HCT116 (cell line): ENCODE measurements around the gene TEX19. TPM values are rescaled to one million over a fixed set of nuclear protein-coding genes. Genes with fewer than 3 reads are reported as not detected.
A peak's percentile ranks its signal among the peaks of the same experiment; 100 is the strongest.

Experiments
- ATAC-seq: fragments of 200-7000 bp; cut with Tn5 transposase; 2 replicates; pipeline ENCODE4 v1.9.1; 2020; ENCODE audit warnings: mild to moderate bottlenecking, moderate library complexity
- BruUV-seq: library from RNA; stranded (reverse); fragments of 400-500 nt; replicated peaks from 2 replicates; lab custom pipeline; 2021; lab: Mats Ljungman, UMichigan
- CTCF ChIA-PET: fragments of 300-600 bp; sonication (Branson Sonifier 250); formaldehyde crosslinking; loops from one replicate; lab custom pipeline; 2021; ENCODE audit warnings: antibody characterized with exemption; lab: Charles Lee
- POLR2A ChIA-PET: fragments of 300-600, 350-600 bp; sonication (Branson Sonifier 250); formaldehyde crosslinking; loops from one replicate; lab custom pipeline; 2021; ENCODE audit warnings: antibody characterized with exemption; lab: Charles Lee
- RAD21 ChIA-PET, 2 experiments: fragments of 300-600 bp; sonication (Branson Sonifier 250); formaldehyde crosslinking; loops; one replicate each; lab custom pipeline; 2023; ENCODE audit warnings: low total read pairs in 2 of 2; ENCODE audit not compliant: uncharacterized antibody in 2 of 2, unreplicated experiment in 2 of 2, low non-redundant PET in 1 of 2; lab: Charles Lee
- DNase-seq: peaks from one replicate; pipeline ENCODE4 v3.0.0-alpha.2; 2010; ENCODE audit warnings: low read depth, low spot score
- H2AFZ ChIP-seq: fragments of 200-600 bp; shearing (Covaris generic), sonication (generic); 2 replicates; pipeline ENCODE4 v1.6.1; 2017; ENCODE audit warnings: low read depth, mixed run types, mixed read lengths, antibody characterized with exemption, low read length; ENCODE audit not compliant: poor library complexity, severe bottlenecking
- H3K27ac ChIP-seq: 2 replicates; pipeline ENCODE4 v1.5.1; 2012; ENCODE audit warnings: low read depth, low read length
- H3K27me3 ChIP-seq: fragments of 200-600 bp; sonication (generic); 2 replicates; pipeline ENCODE4 v1.6.1; 2016; ENCODE audit warnings: mixed run types, low read length, mixed read lengths; ENCODE audit not compliant: insufficient read depth
- H3K36me3 ChIP-seq, 2 experiments: fragments of 200-500 bp in 1 of 2; fragments of 200-600 bp in 1 of 2; sonication (Bioruptor generic) in 1 of 2; sonication (generic) in 1 of 2; 2 replicates each; pipeline versions ENCODE4 v1.5.1 to v1.6.1; 2014 to 2016; ENCODE audit warnings: low read length in 2 of 2, inconsistent platforms in 1 of 2, mixed read lengths in 1 of 2, mixed run types in 1 of 2; ENCODE audit not compliant: insufficient read depth in 2 of 2, control insufficient read depth in 1 of 2
- H3K4me1 ChIP-seq, 2 experiments: fragments of 200-600 bp in 1 of 2; sonication (generic) in 1 of 2; 2 replicates each; pipeline versions ENCODE4 v1.5.1 to v1.6.1; 2012 to 2017; ENCODE audit warnings: low read length in 2 of 2, inconsistent platforms in 1 of 2, mild to moderate bottlenecking in 1 of 2, mixed read lengths in 1 of 2, mixed run types in 1 of 2, moderate library complexity in 1 of 2; ENCODE audit not compliant: insufficient read depth in 2 of 2, control insufficient read depth in 1 of 2
- H3K4me2 ChIP-seq: fragments of 200-600 bp; sonication (generic); 2 replicates; pipeline ENCODE4 v1.6.1; 2017; ENCODE audit warnings: mixed run types, low read length, mixed read lengths
- H3K4me3 ChIP-seq, 2 experiments: fragments of 200-600 bp in 1 of 2; sonication (generic) in 1 of 2; replicated peaks in 1 of 2; 2 replicates each; pipeline ENCODE4 v1.5.1; 2011 to 2016; ENCODE audit warnings: low read length in 2 of 2, control low read depth in 1 of 2, low read depth in 1 of 2, mild to moderate bottlenecking in 1 of 2, mixed read lengths in 1 of 2, mixed run types in 1 of 2
- H3K79me2 ChIP-seq: fragments of 200-600 bp; sonication (generic); 2 replicates; pipeline ENCODE4 v1.6.1; 2017; ENCODE audit warnings: mild to moderate bottlenecking, mixed run types, low read length, moderate library complexity, mixed read lengths; ENCODE audit not compliant: insufficient read depth
- H3K9ac ChIP-seq: fragments of 200-600 bp; sonication (generic); 2 replicates; pipeline ENCODE4 v1.6.1; 2016; ENCODE audit warnings: low read length, mixed read lengths
- H3K9me2 ChIP-seq: fragments of 200-600 bp; sonication (generic), shearing (Covaris generic); 2 replicates; pipeline ENCODE4 v1.6.1; 2017; ENCODE audit warnings: mixed run types, mild to moderate bottlenecking, moderate library complexity; ENCODE audit not compliant: insufficient read depth
- H3K9me3 ChIP-seq, 2 experiments: fragments of 200-500 bp in 1 of 2; fragments of 200-600 bp in 1 of 2; sonication (Bioruptor generic) in 1 of 2; sonication (generic) in 1 of 2; 2 replicates each; pipeline ENCODE4 v1.6.1; 2014 to 2017; ENCODE audit warnings: low read length in 2 of 2, mixed read lengths in 2 of 2, inconsistent platforms in 1 of 2, low read depth in 1 of 2, mild to moderate bottlenecking in 1 of 2, mixed run types in 1 of 2, moderate library complexity in 1 of 2; ENCODE audit not compliant: control insufficient read depth in 1 of 2, insufficient read depth in 1 of 2
- H4K20me1 ChIP-seq: fragments of 200-600 bp; sonication (generic), shearing (Covaris generic); 2 replicates; pipeline ENCODE4 v1.6.1; 2017; ENCODE audit warnings: mixed run types, mild to moderate bottlenecking, moderate library complexity; ENCODE audit not compliant: insufficient read depth
- CBX3 ChIP-seq: IDR thresholded peaks from 2 replicates; pipeline ENCODE4 v1.6.1; 2012; ENCODE audit warnings: low read depth
- EGR1 ChIP-seq: IDR thresholded peaks from 2 replicates; pipeline ENCODE4 v1.6.1; 2012; ENCODE audit warnings: low read depth
- EZH2phosphoT487 ChIP-seq: fragments of 200-600 bp; IDR thresholded peaks from 2 replicates; pipeline ENCODE4 v1.6.1; 2018; ENCODE audit warnings: antibody characterized with exemption, borderline replicate concordance
- FOSL1 ChIP-seq: IDR thresholded peaks from 2 replicates; pipeline ENCODE4 v1.6.1; 2012; ENCODE audit warnings: low read depth
- POLR2A ChIP-seq: IDR thresholded peaks from 2 replicates; pipeline ENCODE4 v1.7.0; 2011; ENCODE audit warnings: borderline replicate concordance; ENCODE audit not compliant: insufficient read depth, insufficient read length; ENCODE audit errors: extremely low read depth
- POLR2AphosphoS5 ChIP-seq: IDR thresholded peaks from 2 replicates; pipeline ENCODE4 v1.6.1; 2011; ENCODE audit warnings: mild to moderate bottlenecking, low read depth, low read length, moderate library complexity
- RAD21 ChIP-seq: IDR thresholded peaks from 2 replicates; pipeline ENCODE4 v1.6.1; 2012; ENCODE audit warnings: low read depth, mild to moderate bottlenecking
- TCF7L2 ChIP-seq: IDR thresholded peaks from 2 replicates; pipeline ENCODE4 v1.7.0; 2011; ENCODE audit warnings: borderline replicate concordance, inconsistent platforms; ENCODE audit not compliant: insufficient read depth, insufficient read length; ENCODE audit errors: extremely low read depth
- YY1 ChIP-seq: IDR thresholded peaks from 2 replicates; pipeline ENCODE4 v1.6.1; 2011; ENCODE audit warnings: low read length, low read depth, moderate library complexity, mild to moderate bottlenecking; ENCODE audit not compliant: insufficient replicate concordance; ENCODE audit errors: extremely low read depth
- ZFX ChIP-seq: fragments of 450-650 bp; IDR thresholded peaks from 2 replicates; pipeline ENCODE4 v1.6.1; 2017
- ZNF274 ChIP-seq: fragments of 200-500 bp; sonication (Bioruptor generic); IDR thresholded peaks from 2 replicates; pipeline ENCODE4 v1.6.1; 2014; ENCODE audit warnings: mild to moderate bottlenecking, low read depth, low read length, inconsistent platforms
- intact Hi-C: fragments of 100-400 bp; cut with micrococcal nuclease; formaldehyde crosslinking; loops from 2 replicates; pipeline ENCODE4 v1.10.0; 2022
- total RNA-seq: library from RNA; stranded (reverse); gene quantifications from one replicate; pipeline ENCODE4 v1.2.1, GENCODE V29; 2021; ENCODE audit not compliant: unreplicated experiment
- TF ChIP-seq, protein P1 (sequence below): IDR thresholded peaks from 2 replicates; pipeline ENCODE4 v1.6.1; 2012
- TF ChIP-seq, protein P2 (sequence below): IDR thresholded peaks from 2 replicates; pipeline ENCODE4 v1.6.1; 2012
- TF ChIP-seq, protein P3 (sequence below): IDR thresholded peaks from 2 replicates; pipeline ENCODE4 v1.6.1; 2012; ENCODE audit warnings: low read depth

The TEX19 gene
- total RNA-seq, 1 experiment from 2014 or later, result 2.1 TPM

DNA sequence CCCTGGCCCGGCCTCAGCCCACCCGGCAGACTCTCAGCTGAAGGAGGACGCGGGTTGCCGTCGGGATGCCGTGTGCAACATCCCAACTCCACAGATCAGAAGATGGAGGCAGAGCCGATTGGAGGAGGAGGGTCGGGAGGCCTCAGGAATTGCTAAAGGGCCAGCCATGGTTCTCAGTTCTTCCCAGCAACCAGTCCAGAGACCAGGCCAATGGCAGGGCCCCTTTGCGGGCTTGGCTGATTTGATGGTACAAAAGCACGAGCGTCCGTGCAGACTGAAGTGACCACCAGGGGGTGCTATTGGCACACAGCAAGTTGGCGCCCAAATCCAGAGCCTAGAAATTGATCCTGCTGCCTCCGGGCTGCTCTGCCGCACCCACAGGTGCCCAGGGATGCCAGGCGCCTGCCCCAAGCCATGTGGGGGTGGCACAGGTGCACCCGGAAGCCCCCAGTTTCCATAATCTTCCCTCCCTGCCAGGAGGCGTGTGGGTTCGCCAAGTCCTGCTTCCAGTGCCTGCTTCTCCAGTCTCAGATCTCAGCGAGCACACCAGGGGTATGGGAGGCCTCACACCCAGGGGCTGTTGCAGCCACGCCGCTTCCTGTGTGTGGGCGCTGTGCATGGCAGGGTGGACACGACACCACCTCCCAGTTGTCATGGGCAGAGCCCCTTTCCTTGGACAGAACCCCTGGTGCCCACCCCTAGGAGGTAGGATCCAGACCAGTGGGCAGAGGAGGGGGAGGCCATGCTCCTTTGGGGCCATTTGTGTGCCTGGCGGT, 7.1 kb upstream of the TEX19 start (continued):
- no peak for TF ChIP-seq TCF7L2
- no peak for TF ChIP-seq ZNF274
- no peak for TF ChIP-seq FOSL1
- TF ChIP-seq, protein P1, sequence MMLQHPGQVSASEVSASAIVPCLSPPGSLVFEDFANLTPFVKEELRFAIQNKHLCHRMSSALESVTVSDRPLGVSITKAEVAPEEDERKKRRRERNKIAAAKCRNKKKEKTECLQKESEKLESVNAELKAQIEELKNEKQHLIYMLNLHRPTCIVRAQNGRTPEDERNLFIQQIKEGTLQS, result no peak
- TF ChIP-seq, protein P2, sequence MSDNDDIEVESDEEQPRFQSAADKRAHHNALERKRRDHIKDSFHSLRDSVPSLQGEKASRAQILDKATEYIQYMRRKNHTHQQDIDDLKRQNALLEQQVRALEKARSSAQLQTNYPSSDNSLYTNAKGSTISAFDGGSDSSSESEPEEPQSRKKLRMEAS, result no peak
- no peak for TF ChIP-seq POLR2A
- peak; percentile 100 for TF ChIP-seq RAD21
- TF ChIP-seq, protein P3, sequence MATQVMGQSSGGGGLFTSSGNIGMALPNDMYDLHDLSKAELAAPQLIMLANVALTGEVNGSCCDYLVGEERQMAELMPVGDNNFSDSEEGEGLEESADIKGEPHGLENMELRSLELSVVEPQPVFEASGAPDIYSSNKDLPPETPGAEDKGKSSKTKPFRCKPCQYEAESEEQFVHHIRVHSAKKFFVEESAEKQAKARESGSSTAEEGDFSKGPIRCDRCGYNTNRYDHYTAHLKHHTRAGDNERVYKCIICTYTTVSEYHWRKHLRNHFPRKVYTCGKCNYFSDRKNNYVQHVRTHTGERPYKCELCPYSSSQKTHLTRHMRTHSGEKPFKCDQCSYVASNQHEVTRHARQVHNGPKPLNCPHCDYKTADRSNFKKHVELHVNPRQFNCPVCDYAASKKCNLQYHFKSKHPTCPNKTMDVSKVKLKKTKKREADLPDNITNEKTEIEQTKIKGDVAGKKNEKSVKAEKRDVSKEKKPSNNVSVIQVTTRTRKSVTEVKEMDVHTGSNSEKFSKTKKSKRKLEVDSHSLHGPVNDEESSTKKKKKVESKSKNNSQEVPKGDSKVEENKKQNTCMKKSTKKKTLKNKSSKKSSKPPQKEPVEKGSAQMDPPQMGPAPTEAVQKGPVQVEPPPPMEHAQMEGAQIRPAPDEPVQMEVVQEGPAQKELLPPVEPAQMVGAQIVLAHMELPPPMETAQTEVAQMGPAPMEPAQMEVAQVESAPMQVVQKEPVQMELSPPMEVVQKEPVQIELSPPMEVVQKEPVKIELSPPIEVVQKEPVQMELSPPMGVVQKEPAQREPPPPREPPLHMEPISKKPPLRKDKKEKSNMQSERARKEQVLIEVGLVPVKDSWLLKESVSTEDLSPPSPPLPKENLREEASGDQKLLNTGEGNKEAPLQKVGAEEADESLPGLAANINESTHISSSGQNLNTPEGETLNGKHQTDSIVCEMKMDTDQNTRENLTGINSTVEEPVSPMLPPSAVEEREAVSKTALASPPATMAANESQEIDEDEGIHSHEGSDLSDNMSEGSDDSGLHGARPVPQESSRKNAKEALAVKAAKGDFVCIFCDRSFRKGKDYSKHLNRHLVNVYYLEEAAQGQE, result no peak
- no peak for TF ChIP-seq EZH2phosphoT487
- TF ChIP-seq, all 23 proteins: peak for 2

DNA sequence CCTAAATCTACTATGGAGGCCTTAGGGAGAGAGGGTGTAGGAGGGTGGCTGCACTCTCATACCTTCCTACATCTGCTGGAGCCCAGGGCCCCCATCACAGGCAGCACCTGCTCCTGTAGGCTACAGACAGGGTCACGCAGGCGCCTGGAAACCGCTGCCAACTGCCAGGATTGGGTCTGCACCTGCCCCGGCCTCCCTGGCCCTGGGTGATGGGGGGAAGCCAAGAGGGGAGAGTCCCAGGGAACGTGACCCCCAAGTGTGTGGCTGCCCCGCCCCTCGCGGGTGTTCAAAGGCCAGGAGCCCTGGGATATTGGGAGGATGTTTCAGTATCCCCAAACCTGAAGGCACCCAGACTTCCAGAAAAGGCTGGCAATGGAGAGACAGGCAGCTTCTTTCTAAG, 5.6 kb upstream of the TEX19 start:
- H3K36me3 ChIP-seq, result no peaks in the 10 kb centered on the region
- no peaks in the 10 kb centered on the region for H3K9me3 ChIP-seq
- H3K79me2 ChIP-seq, result no peaks in the 10 kb centered on the region
- H3K4me1 ChIP-seq, result peaks cover 5 to 24% of the 10 kb centered on the region in 2 experiments; a peak in 3 of 4 replicates
- no peak overlapping the region for H3K4me2 ChIP-seq
- no peak for DNase-seq
- ATAC-seq, result no peak
- no peak overlapping the region for H2AFZ ChIP-seq
- TF ChIP-seq EGR1 (no peak), YY1 (no peak), CBX3 (no peak), ZNF274 (no peak), POLR2AphosphoS5 (no peak), ZFX (no peak)
- TF ChIP-seq, all 23 proteins: peak for 0
- no peaks in the 10 kb centered on the region for H3K9me2 ChIP-seq
- BruUV-seq, result no TSS peak
- ChIA-PET POLR2A (no interaction called here), RAD21 (no interaction called here), CTCF (no interaction called here)
- no peaks in the 10 kb centered on the region for H4K20me1 ChIP-seq
- intact Hi-C loops, result loop anchor here (5.0 kb wide), 3 partner anchors 199 to 414 kb away; partner anchors contain the start of gene RAC3
- no peak overlapping the region for H3K27ac ChIP-seq
- no peak overlapping the region for H3K4me3 ChIP-seq
- no peaks in the 10 kb centered on the region for H3K27me3 ChIP-seq
- H3K9ac ChIP-seq, result no peak overlapping the region
